ENCODE data around the gene STX10. TPM values are rescaled to one million over a fixed set of nuclear protein-coding genes. Genes with fewer than 3 reads are reported as not detected.

The STX10 gene
- total and polyA plus RNA-seq, 2 donors (not counting 1 experiment from before 2014, with no cell fraction given): 48.9 to 69.2 TPM

DNA sequence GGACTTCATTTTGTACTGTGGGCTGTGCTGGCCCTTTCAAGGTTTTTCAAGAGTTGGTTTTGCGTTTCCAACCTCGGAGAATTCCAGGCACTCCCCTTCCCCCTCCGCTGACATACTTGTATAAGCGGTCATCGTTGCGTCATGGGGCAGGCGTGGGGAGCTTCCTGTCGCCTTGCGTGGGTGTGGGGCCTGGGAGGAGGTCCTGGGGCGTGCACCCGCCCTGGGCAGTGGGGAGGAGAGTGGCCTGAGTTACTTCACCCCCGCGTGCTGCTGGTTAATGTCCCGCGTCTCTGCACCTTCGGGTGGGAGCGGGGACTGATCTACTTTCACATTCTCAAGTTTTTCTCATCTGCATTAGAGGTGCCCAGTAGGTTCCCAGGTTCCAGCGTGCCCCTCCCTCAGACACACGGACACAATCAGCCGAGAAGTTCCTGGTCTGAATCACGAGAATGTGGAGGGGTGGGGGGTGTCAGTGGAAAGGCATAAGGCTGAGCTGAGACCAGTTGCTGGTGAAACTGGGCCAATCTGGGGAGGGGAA lies 4.1 kb upstream of the STX10 start:
- peaks cover 2% of the 10 kb centered on the region for H3K36me3 ChIP-seq (ENCODE audit: control insufficient read depth, insufficient read depth, low read length)
- H3K9ac ChIP-seq (ENCODE audit: insufficient read depth, low read length): peak overlapping the region; percentile 97

DNA sequence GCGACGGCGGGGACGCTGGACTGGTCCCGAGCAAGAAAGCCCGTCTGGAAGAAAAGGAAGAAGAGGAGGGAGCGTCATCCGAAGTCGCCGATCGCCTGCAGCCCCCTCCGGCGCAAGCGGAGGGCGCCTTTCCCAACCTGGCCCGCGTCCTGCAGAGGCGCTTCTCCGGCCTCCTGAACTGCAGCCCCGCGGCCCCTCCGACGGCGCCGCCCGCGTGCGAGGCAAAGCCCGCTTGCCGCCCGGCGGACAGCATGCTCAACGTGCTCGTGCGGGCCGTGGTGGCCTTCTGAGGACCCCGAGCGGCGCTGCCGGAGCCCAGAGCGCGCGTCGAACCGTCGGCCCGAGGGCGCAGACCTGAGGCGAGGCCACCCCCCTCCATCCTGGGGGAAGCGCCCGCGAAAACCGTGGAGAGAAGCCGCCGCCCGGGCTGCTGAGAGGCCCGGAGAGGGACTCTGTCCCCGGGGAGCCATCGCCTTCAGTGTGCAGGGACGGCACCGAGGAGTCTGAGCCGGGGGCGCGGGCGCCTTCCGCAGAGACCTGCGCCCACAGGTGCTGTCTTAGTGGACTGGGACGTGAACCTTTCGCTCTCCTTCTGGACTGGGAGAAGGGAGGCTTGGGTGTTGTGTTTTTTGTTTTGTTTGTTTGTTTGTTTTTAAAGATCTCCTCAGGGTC lies 3.5 kb upstream of the STX10 start:
- peaks cover 2% of the 10 kb centered on the region for H3K36me3 ChIP-seq (ENCODE audit: control insufficient read depth, insufficient read depth, low read length)
- TF ChIP-seq EZH2 (IDR thresholded peaks at IDR 0.05; ENCODE audit: low read length, missing control alignments): no peak
- TF ChIP-seq, protein P1, sequence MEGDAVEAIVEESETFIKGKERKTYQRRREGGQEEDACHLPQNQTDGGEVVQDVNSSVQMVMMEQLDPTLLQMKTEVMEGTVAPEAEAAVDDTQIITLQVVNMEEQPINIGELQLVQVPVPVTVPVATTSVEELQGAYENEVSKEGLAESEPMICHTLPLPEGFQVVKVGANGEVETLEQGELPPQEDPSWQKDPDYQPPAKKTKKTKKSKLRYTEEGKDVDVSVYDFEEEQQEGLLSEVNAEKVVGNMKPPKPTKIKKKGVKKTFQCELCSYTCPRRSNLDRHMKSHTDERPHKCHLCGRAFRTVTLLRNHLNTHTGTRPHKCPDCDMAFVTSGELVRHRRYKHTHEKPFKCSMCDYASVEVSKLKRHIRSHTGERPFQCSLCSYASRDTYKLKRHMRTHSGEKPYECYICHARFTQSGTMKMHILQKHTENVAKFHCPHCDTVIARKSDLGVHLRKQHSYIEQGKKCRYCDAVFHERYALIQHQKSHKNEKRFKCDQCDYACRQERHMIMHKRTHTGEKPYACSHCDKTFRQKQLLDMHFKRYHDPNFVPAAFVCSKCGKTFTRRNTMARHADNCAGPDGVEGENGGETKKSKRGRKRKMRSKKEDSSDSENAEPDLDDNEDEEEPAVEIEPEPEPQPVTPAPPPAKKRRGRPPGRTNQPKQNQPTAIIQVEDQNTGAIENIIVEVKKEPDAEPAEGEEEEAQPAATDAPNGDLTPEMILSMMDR (conservative IDR thresholded peaks at IDR 0.05 in 1 of 2, IDR thresholded peaks at IDR 0.05 in 1 of 2; ENCODE audit: low read depth in 1 of 2, low read length in 2 of 2): peak in 1 of 2 donors; percentile 17
- H3K79me2 ChIP-seq (ENCODE audit: control insufficient read depth, insufficient read depth, low read length): peaks cover 47% of the 10 kb centered on the region
- H3K4me1 ChIP-seq (ENCODE audit: control insufficient read depth, extremely low read depth, insufficient read depth, low read length): peaks cover 15% of the 10 kb centered on the region
- no peaks in the 10 kb centered on the region for H3K9me3 ChIP-seq (ENCODE audit: control insufficient read depth, insufficient read depth, low read depth, low read length)
- H4K20me1 ChIP-seq (ENCODE audit: control insufficient read depth, extremely low read depth, insufficient read depth, low read length): no peaks in the 10 kb centered on the region
- no peak overlapping the region for H2AFZ ChIP-seq (ENCODE audit: low read length)
- peak; percentile 40 to 51 for DNase-seq (ENCODE audit: low read depth in 2 of 2)
- peak overlapping the region; percentile 97 for H3K27ac ChIP-seq (ENCODE audit: insufficient read depth, low read length)
- H3K9ac ChIP-seq (ENCODE audit: insufficient read depth, low read length): peak overlapping the region; percentile 97
- no peaks in the 10 kb centered on the region for H3K27me3 ChIP-seq (ENCODE audit: control insufficient read depth, insufficient read depth, low read length)
- peak overlapping the region; percentile 84 for H3K4me2 ChIP-seq (ENCODE audit: extremely low read depth, insufficient read depth, low read length)
- peak overlapping the region; percentile 62 to 90 (median 84) for H3K4me3 ChIP-seq (replicated peaks in 1 of 4; ENCODE audit: control extremely low read depth in 1 of 4, insufficient read depth in 1 of 4, low read depth in 3 of 4, low read length in 4 of 4)

More for the DNA sequence above, 4.1 kb upstream of the STX10 start:
- no peaks in the 10 kb centered on the region for H3K27me3 ChIP-seq (ENCODE audit: control insufficient read depth, insufficient read depth, low read length)
- H3K4me1 ChIP-seq (ENCODE audit: control insufficient read depth, extremely low read depth, insufficient read depth, low read length): peaks cover 12% of the 10 kb centered on the region
- H2AFZ ChIP-seq (ENCODE audit: low read length): no peak overlapping the region
- DNase-seq (ENCODE audit: low read depth in 2 of 2): peak; percentile 94 to 96
- peaks cover 43% of the 10 kb centered on the region for H3K79me2 ChIP-seq (ENCODE audit: control insufficient read depth, insufficient read depth, low read length)
- H3K4me3 ChIP-seq (replicated peaks in 1 of 4; ENCODE audit: control extremely low read depth in 1 of 4, insufficient read depth in 1 of 4, low read depth in 3 of 4, low read length in 4 of 4): peak overlapping the region; percentile 62 to 90 (median 84)
- TF ChIP-seq EZH2 (IDR thresholded peaks at IDR 0.05; ENCODE audit: low read length, missing control alignments): no peak
- TF ChIP-seq, protein P1 (conservative IDR thresholded peaks at IDR 0.05 in 1 of 2, IDR thresholded peaks at IDR 0.05 in 1 of 2; ENCODE audit: low read depth in 1 of 2, low read length in 2 of 2): no peak
- H3K4me2 ChIP-seq (ENCODE audit: extremely low read depth, insufficient read depth, low read length): peak overlapping the region; percentile 84
- H3K9me3 ChIP-seq (ENCODE audit: control insufficient read depth, insufficient read depth, low read depth, low read length): no peaks in the 10 kb centered on the region
- H3K27ac ChIP-seq (ENCODE audit: insufficient read depth, low read length): peak overlapping the region; percentile 97
- H4K20me1 ChIP-seq (ENCODE audit: control insufficient read depth, extremely low read depth, insufficient read depth, low read length): no peaks in the 10 kb centered on the region

DNA sequence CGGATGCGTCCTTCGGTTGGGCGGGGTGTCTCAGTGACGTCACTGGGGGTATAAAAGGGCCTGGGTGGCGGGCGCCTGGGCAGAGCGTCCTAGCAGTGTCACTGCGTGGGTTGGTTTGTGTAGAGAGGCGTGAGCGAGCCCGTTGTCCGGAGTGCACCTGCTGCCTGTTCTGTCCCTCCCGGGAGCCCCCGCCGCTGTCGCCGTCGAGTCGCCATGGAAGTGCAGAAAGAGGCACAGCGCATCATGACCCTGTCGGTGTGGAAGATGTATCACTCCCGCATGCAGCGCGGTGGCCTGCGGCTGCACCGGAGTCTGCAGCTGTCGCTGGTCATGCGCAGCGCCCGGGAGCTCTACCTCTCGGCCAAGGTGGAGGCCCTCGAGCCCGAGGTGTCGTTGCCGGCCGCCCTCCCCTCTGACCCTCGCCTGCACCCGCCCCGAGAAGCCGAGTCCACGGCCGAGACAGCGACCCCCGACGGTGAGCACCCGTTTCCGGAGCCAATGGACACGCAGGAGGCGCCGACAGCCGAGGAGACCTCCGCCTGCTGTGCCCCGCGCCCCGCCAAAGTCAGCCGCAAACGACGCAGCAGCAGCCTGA lies 2.9 kb upstream of the STX10 start:
- H4K20me1 ChIP-seq (ENCODE audit: control insufficient read depth, extremely low read depth, insufficient read depth, low read length): no peaks in the 10 kb centered on the region
- TF ChIP-seq EZH2 (IDR thresholded peaks at IDR 0.05; ENCODE audit: low read length, missing control alignments): no peak
- TF ChIP-seq, protein P1 (conservative IDR thresholded peaks at IDR 0.05 in 1 of 2, IDR thresholded peaks at IDR 0.05 in 1 of 2; ENCODE audit: low read depth in 1 of 2, low read length in 2 of 2): peak in 1 of 2 donors; percentile 19
- no peaks in the 10 kb centered on the region for H3K27me3 ChIP-seq (ENCODE audit: control insufficient read depth, insufficient read depth, low read length)
- H3K4me3 ChIP-seq (replicated peaks in 1 of 4; ENCODE audit: control extremely low read depth in 1 of 4, insufficient read depth in 1 of 4, low read depth in 3 of 4, low read length in 4 of 4): peak overlapping the region; percentile 82 to 90 (median 86)
- H3K36me3 ChIP-seq (ENCODE audit: control insufficient read depth, insufficient read depth, low read length): peaks cover 2% of the 10 kb centered on the region
- peaks cover 17% of the 10 kb centered on the region for H3K4me1 ChIP-seq (ENCODE audit: control insufficient read depth, extremely low read depth, insufficient read depth, low read length)
- H3K27ac ChIP-seq (ENCODE audit: insufficient read depth, low read length): peak overlapping the region; percentile 97
- H2AFZ ChIP-seq (ENCODE audit: low read length): no peak overlapping the region
- peak overlapping the region; percentile 97 for H3K9ac ChIP-seq (ENCODE audit: insufficient read depth, low read length)
- H3K4me2 ChIP-seq (ENCODE audit: extremely low read depth, insufficient read depth, low read length): no peak overlapping the region
- peak; percentile 89 to 95 for DNase-seq (ENCODE audit: low read depth in 2 of 2)
- peaks cover 49% of the 10 kb centered on the region for H3K79me2 ChIP-seq (ENCODE audit: control insufficient read depth, insufficient read depth, low read length)
- H3K9me3 ChIP-seq (ENCODE audit: control insufficient read depth, insufficient read depth, low read depth, low read length): no peaks in the 10 kb centered on the region

Data from fibroblast of lung (primary cell).